Pancreas (tissue), 10 donors: ENCODE results near the gene CNTD1. TPM values are rescaled to one million over a fixed set of nuclear protein-coding genes. Genes with fewer than 3 reads are reported as not detected.

Experiments
- ATAC-seq, 4 donors: fragments of 200-7000 bp; cut with Tn5 transposase; one replicate each; pipeline versions ENCODE4 v1.8.0 to v1.9.1; 2020; ENCODE audit warnings: mild to moderate bottlenecking in 4 of 4, moderate library complexity in 4 of 4
- DNase-seq, 6 donors: peaks; one replicate each; pipeline ENCODE4 v3.0.0-alpha.2; 2020
- FAIRE-seq: peaks from 2 replicates; lab custom pipeline; 2012; peaks lifted over from hg19 to GRCh38; lab: Jason Lieb, UNC
- H3K27ac ChIP-seq, 4 donors: fragments of 200-600 bp; sonication (generic); 1 replicate in 3 of 4; 2 replicates in 1 of 4; pipeline versions ENCODE4 v1.5.0 to v1.8.0; 2020
- H3K27me3 ChIP-seq, 4 donors: fragments of 200-600 bp; one replicate each; pipeline ENCODE4 v1.8.0; 2021
- H3K36me3 ChIP-seq, 3 donors: fragments of 200-600 bp; sonication (generic) in 1 of 3; one replicate each; pipeline versions ENCODE4 v1.5.0 to v1.8.0; 2020 to 2021
- H3K4me1 ChIP-seq, 3 donors: fragments of 200-600 bp; one replicate each; pipeline ENCODE4 v1.8.0; 2021
- H3K4me3 ChIP-seq, 4 donors: fragments of 200-600 bp; sonication (generic) in 2 of 4; one replicate each; pipeline versions ENCODE4 v1.5.0 to v1.8.0; 2020 to 2021
- H3K9me3 ChIP-seq, 4 donors: fragments of 200-600 bp; one replicate each; pipeline ENCODE4 v1.8.0; 2021
- CTCF ChIP-seq, 4 donors: fragments of 200-600 bp; sonication (generic) in 3 of 4; IDR thresholded peaks; one replicate each; pipeline versions ENCODE4 v1.5.0 to v1.8.0; 2021; ENCODE audit warnings: antibody characterized with exemption in 4 of 4
- WGBS, 2 donors: extraction: QIAGEN DNeasy Blood & Tissue Kit; methylation state at CpG; one replicate each; pipeline ENCODE4 v1.1.7; 2013; 5-methylcytosine and 5-hydroxymethylcytosine counted together
- intact Hi-C, 3 donors: fragments of 100-400 bp; cut with DNase I; formaldehyde crosslinking; loops; one replicate each; pipeline versions ENCODE4 v1.11.1 to v1.14.2; 2022
- polyA plus RNA-seq, 2 donors: library from polyadenylated mRNA; stranded (reverse); fragments of 200-250 nt; gene quantifications; one replicate each; pipeline ENCODE4 v1.2.3, GENCODE V29; 2013
- total RNA-seq, 6 donors: library from RNA; stranded (reverse); fragmentation: NEBNext Ultra II Directional in 4 of 6; extraction: Animal tissue kit (Norgen Biotek cat#: 25700) in 4 of 6; gene quantifications; one replicate each; pipeline versions ENCODE4 v1.2.1 to v1.2.4, GENCODE V29; 2021 to 2023
- donor health status: healthy with polysubstance abuse.
- donor health status: DM: no; HTN: no; CAD: no; lungs with moderate emphysema.
- donor health status: DM: no; HTN: no; CAD: no.
- donor health status: control.
- donor health status: control.
- donor health status: Bipolar disorder and iron deficiency.
- donor health status: DM: yes; HTN: yes; CAD: no.
- donor health status: DM: no; HTN: no; CAD: no.
- donor health status: DM: no; HTN: no; CAD: no.
- donor health status: DM: yes; HTN: yes; CAD: no.

Gene CNTD1
- total and polyA plus RNA-seq, 8 donors, result 0.13 to 0.78 (median 0.45) TPM

- 91 to 92% methylated on average over 7 of the region's 7 CpGs for WGBS, 2 donors
- no peaks in the 10 kb centered on the region for H3K9me3 ChIP-seq
- no peak overlapping the region for H3K27ac ChIP-seq
- ATAC-seq (no peak), FAIRE-seq (no peak), DNase-seq (no peak)
- TF ChIP-seq CTCF (IDR thresholded peaks at IDR 0.05), result no peak
- H3K4me3 ChIP-seq, result no peak overlapping the region
- H3K36me3 ChIP-seq, result peaks cover 0 to 49% (median 12%) of the 10 kb centered on the region in 3 donors
- peaks cover 0 to 13% (median 10%) of the 10 kb centered on the region in 3 donors for H3K4me1 ChIP-seq
- intact Hi-C loops, result loop anchor here in 2 of 3 donors (10.0 kb wide), 2 partner anchors 96 to 116 kb away; no protein-coding TSS in a partner anchor
- no peaks in the 10 kb centered on the region for H3K27me3 ChIP-seq
Observed at GRCh38 chr17:42821176-42821575, 22.5 kb downstream of the CNTD1 start.

GRCh38 chr17:42827472-42827871, 28.8 kb downstream of the CNTD1 start:
- DNase-seq (no peak), FAIRE-seq (no peak), ATAC-seq (no peak)
- no peak overlapping the region for H3K4me3 ChIP-seq
- no peak overlapping the region for H3K27ac ChIP-seq
- no peaks in the 10 kb centered on the region for H3K9me3 ChIP-seq
- 84 to 94% methylated on average over 1 of the region's 1 CpG for WGBS, 2 donors
- H3K27me3 ChIP-seq, result no peaks in the 10 kb centered on the region
- peaks cover 5 to 20% (median 19%) of the 10 kb centered on the region in 3 donors for H3K4me1 ChIP-seq
- no peaks in the 10 kb centered on the region for H3K36me3 ChIP-seq
- TF ChIP-seq CTCF (IDR thresholded peaks at IDR 0.05), result no peak
- intact Hi-C loops, result loop anchor here in 2 of 3 donors (10.0 kb wide), 2 partner anchors 103 to 123 kb away; no protein-coding TSS in a partner anchor

- no peak for DNase-seq
- H3K36me3 ChIP-seq, result peaks cover 0 to 5% (median 0%) of the 10 kb centered on the region in 3 donors
- intact Hi-C loops, result no loop called here
- peaks cover 5 to 16% (median 11%) of the 10 kb centered on the region in 3 donors for H3K4me1 ChIP-seq
- no peak overlapping the region for H3K4me3 ChIP-seq
- no peak for ATAC-seq
- no peak for TF ChIP-seq CTCF (IDR thresholded peaks at IDR 0.05)
- no peaks in the 10 kb centered on the region for H3K9me3 ChIP-seq
- no peak overlapping the region for H3K27ac ChIP-seq
- no peaks in the 10 kb centered on the region for H3K27me3 ChIP-seq
- FAIRE-seq, result no peak
Observed at GRCh38 chr17:42830971-42831370, 32.3 kb downstream of the CNTD1 start.

GRCh38 chr17:42832213-42832933, 33.7 kb downstream of the CNTD1 start:
- peaks cover 0 to 15% (median under 1%) of the 10 kb centered on the region in 3 donors for H3K36me3 ChIP-seq
- intact Hi-C loops, result no loop called here
- FAIRE-seq (no peak), DNase-seq (no peak), ATAC-seq (peak; percentile 29 to 59 (median 41))
- 12% methylated on average over 9 of the region's 9 CpGs for WGBS, 2 donors
- H3K4me3 ChIP-seq, result peak overlapping the region; percentile 69 to 98 (median 93)
- no peak for TF ChIP-seq CTCF (IDR thresholded peaks at IDR 0.05)
- peak overlapping the region; percentile 72 to 88 (median 85) for H3K27ac ChIP-seq
- no peaks in the 10 kb centered on the region for H3K9me3 ChIP-seq
- peaks cover 5 to 16% (median 11%) of the 10 kb centered on the region in 3 donors for H3K4me1 ChIP-seq
- no peaks in the 10 kb centered on the region for H3K27me3 ChIP-seq
